HG03025 (cell line): ENCODE results near the gene PSG3.
"Not testable (repeated sequence)": the region's sequence is repeated elsewhere in the genome, so short reads cannot be mapped to it uniquely, and the experiment has no call there.

ENCODE experiments used
- ATAC-seq: cut with Tn5 transposase; IDR thresholded peaks from one replicate; pipeline ENCODE4 v1.9.1; 2021; ENCODE audit warnings: mild to moderate bottlenecking, moderate library complexity; ENCODE audit not compliant: unreplicated experiment, low FRiP score

PSG3 gene

GRCh38 chr19:42697884-42698283 lies 42.4 kb downstream of the PSG3 start:
- no peak for ATAC-seq

- no peak for ATAC-seq
Measured at GRCh38 chr19:42695811-42696503, 44.3 kb downstream of the PSG3 start.

- ATAC-seq = no peak
Measured at GRCh38 chr19:42693760-42694350, 46.4 kb downstream of the PSG3 start.

GRCh38 chr19:42683917-42684513 lies 56.3 kb downstream of the PSG3 start:
- ATAC-seq = no peak

- not testable (repeated sequence) for ATAC-seq
Measured at GRCh38 chr19:42676326-42676725, 64.0 kb downstream of the PSG3 start.

- ATAC-seq = not testable (repeated sequence)
Measured at GRCh38 chr19:42674549-42674948, 65.7 kb downstream of the PSG3 start.
